ENCODE measurements around the gene ROCK1. TPM values are rescaled to one million over a fixed set of nuclear protein-coding genes. Genes with fewer than 3 reads are reported as not detected.

ROCK1 gene
- total RNA-seq, 1 donor from 2014 or later: 66.2 TPM

- no peaks in the 10 kb centered on the region for H3K9me3 ChIP-seq (ENCODE audit: low read depth)
- Mint-ChIP-seq H3K9me3 (no peaks in the 10 kb centered on the region), H3K4me3 (no peak overlapping the region), H3K4me1 (no peaks in the 10 kb centered on the region), H3K36me3 (peaks cover 12% of the 10 kb centered on the region), H3K27me3 (ENCODE audit: insufficient read depth, low read depth) (no peaks in the 10 kb centered on the region), H3K27ac (no peak overlapping the region)
- no peak overlapping the region for H3K4me3 ChIP-seq
- H3F3A ChIP-seq (ENCODE audit: low read depth): no peaks in the 10 kb centered on the region
- H3K27me3 ChIP-seq: no peaks in the 10 kb centered on the region
- no peak for DNase-seq (ENCODE audit: low spot score)
- H3K4me2 ChIP-seq: no peak overlapping the region
- H4K20me1 ChIP-seq (ENCODE audit: low read depth): peaks cover 29% of the 10 kb centered on the region
- TF ChIP-seq EZH2 (IDR thresholded peaks at IDR 0.05) (no peak), EZH2phosphoT487 (IDR thresholded peaks at IDR 0.05) (no peak), CTCF (IDR thresholded peaks at IDR 0.05) (no peak)
- no peaks in the 10 kb centered on the region for H3K4me1 ChIP-seq
- no peak overlapping the region for H3K9ac ChIP-seq
- H3K79me2 ChIP-seq (ENCODE audit: low read depth): peaks cover 35% of the 10 kb centered on the region
- peaks cover 6% of the 10 kb centered on the region for H3K36me3 ChIP-seq
- H2AFZ ChIP-seq (replicated peaks): no peak overlapping the region
- no peak overlapping the region for H3K27ac ChIP-seq
Observed at GRCh38 chr18:21069468-21069867, 42.1 kb downstream of the ROCK1 start.

- Histone ChIP-seq H2AFZ (replicated peaks) (no peak overlapping the region), H3F3A (ENCODE audit: low read depth) (no peaks in the 10 kb centered on the region), H4K20me1 (ENCODE audit: low read depth) (no peaks in the 10 kb centered on the region), H3K9ac (no peak overlapping the region), H3K4me2 (no peak overlapping the region), H3K4me1 (no peaks in the 10 kb centered on the region), H3K36me3 (peaks cover 6% of the 10 kb centered on the region), H3K4me3 (no peak overlapping the region), H3K79me2 (ENCODE audit: low read depth) (no peaks in the 10 kb centered on the region), H3K27me3 (no peaks in the 10 kb centered on the region), H3K27ac (no peak overlapping the region), H3K9me3 (ENCODE audit: low read depth) (no peaks in the 10 kb centered on the region)
- no peaks in the 10 kb centered on the region for H3K27me3 Mint-ChIP-seq (ENCODE audit: insufficient read depth, low read depth)
- no peak for DNase-seq (ENCODE audit: low spot score)
- H3K4me3 Mint-ChIP-seq: no peak overlapping the region
- peaks cover 9% of the 10 kb centered on the region for H3K9me3 Mint-ChIP-seq
- TF ChIP-seq CTCF (IDR thresholded peaks at IDR 0.05) (no peak), EZH2phosphoT487 (IDR thresholded peaks at IDR 0.05) (no peak), EZH2 (IDR thresholded peaks at IDR 0.05) (no peak)
- H3K36me3 Mint-ChIP-seq: peaks cover 26% of the 10 kb centered on the region
- H3K27ac Mint-ChIP-seq: no peak overlapping the region
- no peaks in the 10 kb centered on the region for H3K4me1 Mint-ChIP-seq
Observed at GRCh38 chr18:21064347-21064746, 47.3 kb downstream of the ROCK1 start.

- Mint-ChIP-seq H3K27me3 (ENCODE audit: insufficient read depth, low read depth) (no peaks in the 10 kb centered on the region), H3K27ac (no peak overlapping the region), H3K9me3 (peaks cover 13% of the 10 kb centered on the region), H3K36me3 (peaks cover 22% of the 10 kb centered on the region), H3K4me3 (no peak overlapping the region), H3K4me1 (no peaks in the 10 kb centered on the region)
- TF ChIP-seq EZH2 (IDR thresholded peaks at IDR 0.05) (no peak), EZH2phosphoT487 (IDR thresholded peaks at IDR 0.05) (no peak), CTCF (IDR thresholded peaks at IDR 0.05) (no peak)
- no peaks in the 10 kb centered on the region for H3K9me3 ChIP-seq (ENCODE audit: low read depth)
- no peaks in the 10 kb centered on the region for H4K20me1 ChIP-seq (ENCODE audit: low read depth)
- H3K36me3 ChIP-seq: peaks cover 6% of the 10 kb centered on the region
- no peak overlapping the region for H2AFZ ChIP-seq (replicated peaks)
- no peaks in the 10 kb centered on the region for H3F3A ChIP-seq (ENCODE audit: low read depth)
- no peak overlapping the region for H3K9ac ChIP-seq
- peaks cover 2% of the 10 kb centered on the region for H3K79me2 ChIP-seq (ENCODE audit: low read depth)
- no peak overlapping the region for H3K27ac ChIP-seq
- H3K4me3 ChIP-seq: no peak overlapping the region
- no peak overlapping the region for H3K4me2 ChIP-seq
- no peak for DNase-seq (ENCODE audit: low spot score)
- H3K27me3 ChIP-seq: no peaks in the 10 kb centered on the region
- no peaks in the 10 kb centered on the region for H3K4me1 ChIP-seq
Observed at GRCh38 chr18:21063011-21063410, 48.6 kb downstream of the ROCK1 start.
